ENCODE measurements around the gene TBCB.

Gene TBCB

DNA sequence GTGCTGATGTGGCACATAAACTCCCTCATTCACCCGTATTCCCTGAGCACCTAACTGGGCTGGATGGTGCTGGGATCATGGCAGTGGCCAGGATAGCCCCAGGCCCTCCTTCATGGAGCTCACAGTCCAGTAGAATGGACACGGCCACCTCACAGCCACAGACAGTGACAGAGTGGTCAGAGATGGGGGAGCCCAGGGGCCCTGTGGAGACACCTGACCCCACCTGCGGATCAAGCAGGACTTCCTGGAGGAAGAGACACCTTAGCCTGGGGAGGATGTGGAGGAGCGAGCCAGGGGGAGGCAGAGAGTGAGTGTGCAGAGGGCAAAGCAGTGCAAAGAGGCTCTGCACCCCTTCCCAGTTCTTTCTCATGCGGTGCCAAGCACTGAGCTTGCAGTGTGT is 25.4 kb upstream of the TBCB start:
- H3K36me3 ChIP-seq (ENCODE audit: insufficient read depth, low read depth, low read length) = peaks cover 93% of the 10 kb centered on the region
- no peak overlapping the region for H3K9ac ChIP-seq (ENCODE audit: low read depth, low read length)

DNA sequence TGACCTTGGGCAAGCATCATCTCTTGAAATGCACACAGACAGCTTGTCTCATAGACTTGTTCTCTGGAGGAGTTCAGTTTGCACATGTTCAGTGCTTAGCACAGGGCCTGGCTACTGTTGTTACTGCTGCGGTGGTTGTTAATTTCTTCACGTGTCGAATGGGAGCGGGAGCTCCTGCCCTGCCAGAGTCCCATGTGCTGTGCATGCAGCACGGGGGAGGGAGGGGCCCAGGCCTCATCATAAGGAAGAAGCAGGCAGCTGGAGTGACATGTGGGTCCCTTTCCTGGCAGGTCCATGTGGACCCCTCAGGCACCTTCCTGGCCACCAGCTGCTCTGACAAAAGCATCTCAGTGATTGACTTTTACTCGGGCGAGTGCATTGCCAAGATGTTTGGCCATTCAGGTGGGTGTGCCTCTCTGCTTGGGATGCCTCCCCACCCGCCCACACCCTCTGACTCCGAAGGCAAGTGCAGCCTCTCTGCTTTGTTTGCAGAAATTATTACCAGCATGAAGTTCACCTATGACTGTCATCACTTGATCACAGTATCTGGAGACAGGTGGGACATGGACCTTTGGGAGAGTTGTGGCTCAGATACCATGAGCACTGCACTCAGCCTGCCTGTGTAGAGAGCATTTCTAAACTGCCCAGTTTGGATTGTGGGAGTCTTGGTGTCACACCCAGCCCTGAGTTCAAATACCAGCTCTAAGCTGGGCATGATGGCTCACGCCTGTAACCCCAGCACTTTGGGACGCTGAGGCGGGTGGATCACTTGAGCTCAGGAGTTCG is 24.2 kb upstream of the TBCB start:
- Histone ChIP-seq H3K36me3 (ENCODE audit: insufficient read depth, low read depth, low read length) (peaks cover 92% of the 10 kb centered on the region), H3K4me3 (ENCODE audit: low read length) (no peak overlapping the region), H3K9ac (ENCODE audit: low read depth, low read length) (no peak overlapping the region), H3K4me1 (ENCODE audit: insufficient read depth, low read length) (no peaks in the 10 kb centered on the region), H3K9me3 (ENCODE audit: insufficient read depth, low read depth, low read length) (no peaks in the 10 kb centered on the region), H3K27me3 (ENCODE audit: insufficient read depth, low read length) (no peaks in the 10 kb centered on the region), H3K27ac (ENCODE audit: low read length) (no peak overlapping the region)

More for the DNA sequence above, 25.4 kb upstream of the TBCB start:
- H3K4me1 ChIP-seq (ENCODE audit: insufficient read depth, low read length) = no peaks in the 10 kb centered on the region
- H3K9me3 ChIP-seq (ENCODE audit: insufficient read depth, low read depth, low read length) = no peaks in the 10 kb centered on the region
- no peak overlapping the region for H3K27ac ChIP-seq (ENCODE audit: low read length)
- no peaks in the 10 kb centered on the region for H3K27me3 ChIP-seq (ENCODE audit: insufficient read depth, low read length)
- no peak overlapping the region for H3K4me3 ChIP-seq (ENCODE audit: low read length)

DNA sequence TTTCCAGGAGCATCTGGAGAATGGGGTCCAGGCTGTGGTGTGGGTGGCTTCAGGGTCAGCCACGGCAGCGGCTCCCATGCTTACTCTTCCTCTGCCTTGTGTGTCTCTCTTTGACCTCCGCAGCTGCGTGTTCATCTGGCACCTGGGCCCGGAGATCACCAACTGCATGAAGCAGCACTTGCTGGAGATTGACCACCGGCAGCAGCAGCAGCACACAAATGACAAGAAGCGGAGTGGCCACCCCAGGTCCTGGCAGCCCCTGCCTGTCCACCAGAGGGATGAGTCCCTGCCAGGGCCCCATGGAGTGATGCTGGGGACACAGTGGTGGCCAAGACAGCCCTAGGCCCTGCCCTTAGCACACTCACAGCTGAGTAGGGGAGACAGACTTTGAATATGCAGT is 22.7 kb upstream of the TBCB start:
- Histone ChIP-seq H3K4me3 (ENCODE audit: low read length) (no peak overlapping the region), H3K36me3 (ENCODE audit: insufficient read depth, low read depth, low read length) (peaks cover 87% of the 10 kb centered on the region), H3K27me3 (ENCODE audit: insufficient read depth, low read length) (no peaks in the 10 kb centered on the region), H3K9ac (ENCODE audit: low read depth, low read length) (no peak overlapping the region), H3K27ac (ENCODE audit: low read length) (no peak overlapping the region), H3K4me1 (ENCODE audit: insufficient read depth, low read length) (no peaks in the 10 kb centered on the region), H3K9me3 (ENCODE audit: insufficient read depth, low read depth, low read length) (no peaks in the 10 kb centered on the region)

DNA sequence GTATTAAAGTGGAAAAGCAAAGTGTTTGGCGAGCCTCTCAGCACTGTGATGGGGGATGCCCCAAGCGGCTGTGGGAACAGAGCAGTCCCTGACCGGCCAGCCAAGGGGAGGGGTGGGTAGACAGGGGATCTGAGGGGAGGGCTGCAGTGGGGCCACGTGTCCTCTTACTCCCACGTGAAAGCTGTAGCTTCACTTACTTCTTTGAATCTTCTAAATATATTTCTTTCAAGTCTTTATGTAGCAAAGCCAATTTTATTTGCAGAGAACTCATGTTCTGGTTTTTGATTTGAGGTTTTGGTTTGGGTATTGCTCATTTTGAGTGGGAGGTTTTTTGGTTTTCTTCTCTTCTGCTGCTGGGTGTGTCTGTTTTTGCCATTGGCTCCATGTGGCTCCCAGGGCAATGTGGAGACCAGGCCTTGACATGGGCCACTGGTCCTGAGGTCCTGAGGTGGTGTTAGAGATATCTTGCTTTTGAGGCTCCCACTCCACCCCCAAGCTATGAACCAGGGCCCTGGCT is 22.1 kb upstream of the TBCB start:
- Histone ChIP-seq H3K27ac (ENCODE audit: low read length) (no peak overlapping the region), H3K4me1 (ENCODE audit: insufficient read depth, low read length) (no peaks in the 10 kb centered on the region), H3K36me3 (ENCODE audit: insufficient read depth, low read depth, low read length) (peaks cover 87% of the 10 kb centered on the region), H3K9me3 (ENCODE audit: insufficient read depth, low read depth, low read length) (no peaks in the 10 kb centered on the region), H3K9ac (ENCODE audit: low read depth, low read length) (no peak overlapping the region), H3K27me3 (ENCODE audit: insufficient read depth, low read length) (no peaks in the 10 kb centered on the region), H3K4me3 (ENCODE audit: low read length) (no peak overlapping the region)

DNA sequence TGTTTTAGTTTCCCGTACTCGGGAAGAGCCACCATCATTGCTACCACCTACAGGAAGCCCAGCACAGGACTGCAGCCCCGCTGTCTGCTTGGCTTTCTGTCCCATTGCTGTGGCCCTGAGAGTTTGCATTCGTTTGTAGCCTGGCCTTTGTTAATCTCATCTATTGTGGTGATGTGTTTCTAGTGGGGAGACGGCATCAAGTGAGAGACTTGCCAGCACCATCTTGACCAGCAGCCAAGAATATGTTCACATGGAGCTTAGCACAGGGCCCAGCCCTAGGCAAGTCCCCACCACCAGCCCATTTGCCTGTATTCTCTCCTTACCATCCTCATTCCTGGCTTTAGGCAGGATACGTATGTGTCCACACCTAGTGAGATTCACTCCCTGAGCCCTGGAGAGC is 21.6 kb upstream of the TBCB start:
- H3K27ac ChIP-seq (ENCODE audit: low read length) = no peak overlapping the region
- no peak overlapping the region for H3K9ac ChIP-seq (ENCODE audit: low read depth, low read length)
- no peak overlapping the region for H3K4me3 ChIP-seq (ENCODE audit: low read length)
- no peaks in the 10 kb centered on the region for H3K9me3 ChIP-seq (ENCODE audit: insufficient read depth, low read depth, low read length)
- no peaks in the 10 kb centered on the region for H3K27me3 ChIP-seq (ENCODE audit: insufficient read depth, low read length)
- peaks cover 87% of the 10 kb centered on the region for H3K36me3 ChIP-seq (ENCODE audit: insufficient read depth, low read depth, low read length)
- no peaks in the 10 kb centered on the region for H3K4me1 ChIP-seq (ENCODE audit: insufficient read depth, low read length)

DNA sequence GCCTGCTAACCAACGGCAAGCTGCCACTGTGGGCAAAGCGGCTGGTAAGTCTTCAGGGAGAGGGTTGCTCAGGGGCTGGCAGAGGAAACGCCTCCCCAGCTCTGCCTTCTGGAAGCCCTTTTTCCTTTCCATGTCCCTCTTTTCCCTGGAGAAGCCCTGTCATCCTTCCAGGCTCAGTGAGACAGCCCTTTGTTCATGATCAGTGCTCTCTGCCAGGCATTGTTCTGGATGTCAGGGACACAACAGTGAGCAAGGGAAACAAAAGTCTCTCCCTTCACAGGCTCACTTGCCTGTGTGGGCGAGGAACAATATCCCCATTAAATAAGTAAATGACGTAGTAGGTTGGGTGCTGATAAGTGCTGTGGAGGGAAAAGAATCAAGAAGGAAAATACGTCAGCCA is 18.2 kb upstream of the TBCB start:
- H3K4me1 ChIP-seq (ENCODE audit: insufficient read depth, low read length) = no peaks in the 10 kb centered on the region
- peaks cover 87% of the 10 kb centered on the region for H3K36me3 ChIP-seq (ENCODE audit: insufficient read depth, low read depth, low read length)
- no peaks in the 10 kb centered on the region for H3K9me3 ChIP-seq (ENCODE audit: insufficient read depth, low read depth, low read length)
- H3K4me3 ChIP-seq (ENCODE audit: low read length) = no peak overlapping the region
- H3K27me3 ChIP-seq (ENCODE audit: insufficient read depth, low read length) = no peaks in the 10 kb centered on the region
- no peak overlapping the region for H3K9ac ChIP-seq (ENCODE audit: low read depth, low read length)
- H3K27ac ChIP-seq (ENCODE audit: low read length) = no peak overlapping the region

DNA sequence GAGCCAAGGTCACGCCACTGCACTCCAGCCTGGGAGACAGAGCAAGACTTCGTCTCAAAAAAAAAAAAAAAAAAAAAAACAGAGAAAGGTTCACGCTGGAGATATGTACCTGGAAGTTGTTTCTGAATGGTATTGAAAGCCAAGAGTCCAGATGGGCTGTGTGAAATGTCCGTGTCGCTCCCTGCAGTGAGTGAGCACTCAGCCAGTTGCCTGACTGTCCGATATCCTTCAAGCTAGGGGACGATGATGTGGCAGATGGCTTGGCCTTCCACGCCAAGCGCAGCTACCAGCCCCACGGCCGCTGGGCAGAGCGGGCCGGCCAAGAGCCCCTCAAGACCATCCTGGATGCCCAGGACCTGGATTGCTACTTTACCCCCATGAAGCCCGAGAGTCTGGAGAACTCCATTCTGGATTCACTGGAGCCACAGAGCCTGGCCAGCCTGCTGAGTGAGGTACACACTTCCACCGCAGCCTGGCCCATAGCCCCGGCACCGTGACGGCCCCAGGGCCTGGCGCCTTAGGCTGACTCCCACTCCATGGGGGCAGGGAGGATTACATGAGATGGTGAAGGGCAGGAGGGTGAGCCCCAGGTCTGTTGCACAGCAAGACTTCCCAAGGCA is 16.0 kb upstream of the TBCB start:
- peaks cover 88% of the 10 kb centered on the region for H3K36me3 ChIP-seq (ENCODE audit: insufficient read depth, low read depth, low read length)
- no peak overlapping the region for H3K9ac ChIP-seq (ENCODE audit: low read depth, low read length)
- H3K27me3 ChIP-seq (ENCODE audit: insufficient read depth, low read length) = no peaks in the 10 kb centered on the region
- no peak overlapping the region for H3K4me3 ChIP-seq (ENCODE audit: low read length)
- no peaks in the 10 kb centered on the region for H3K9me3 ChIP-seq (ENCODE audit: insufficient read depth, low read depth, low read length)
- no peak overlapping the region for H3K27ac ChIP-seq (ENCODE audit: low read length)
- H3K4me1 ChIP-seq (ENCODE audit: insufficient read depth, low read length) = no peaks in the 10 kb centered on the region

DNA sequence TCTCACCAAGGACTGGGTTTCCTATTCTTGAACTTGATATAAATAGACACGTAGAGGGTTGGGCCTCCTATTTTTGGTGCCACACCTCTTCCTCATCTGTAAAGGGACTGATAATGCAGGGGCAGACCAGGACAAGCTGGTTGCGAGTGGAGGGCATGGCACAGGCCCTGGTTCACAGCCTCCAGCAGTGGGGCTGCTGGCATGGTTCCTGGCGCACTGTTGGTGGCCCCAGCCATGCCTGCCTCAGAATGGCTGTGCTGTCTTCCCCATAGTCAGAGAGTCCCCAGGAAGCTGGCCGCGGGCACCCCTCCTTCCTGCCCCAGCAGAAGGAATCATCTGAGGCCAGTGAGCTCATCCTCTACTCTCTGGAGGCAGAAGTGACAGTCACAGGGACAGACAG is 14.8 kb upstream of the TBCB start:
- Histone ChIP-seq H3K27ac (ENCODE audit: low read length) (no peak overlapping the region), H3K27me3 (ENCODE audit: insufficient read depth, low read length) (no peaks in the 10 kb centered on the region), H3K36me3 (ENCODE audit: insufficient read depth, low read depth, low read length) (peaks cover 89% of the 10 kb centered on the region), H3K4me3 (ENCODE audit: low read length) (no peak overlapping the region), H3K4me1 (ENCODE audit: insufficient read depth, low read length) (no peaks in the 10 kb centered on the region), H3K9me3 (ENCODE audit: insufficient read depth, low read depth, low read length) (no peaks in the 10 kb centered on the region), H3K9ac (ENCODE audit: low read depth, low read length) (no peak overlapping the region)

DNA sequence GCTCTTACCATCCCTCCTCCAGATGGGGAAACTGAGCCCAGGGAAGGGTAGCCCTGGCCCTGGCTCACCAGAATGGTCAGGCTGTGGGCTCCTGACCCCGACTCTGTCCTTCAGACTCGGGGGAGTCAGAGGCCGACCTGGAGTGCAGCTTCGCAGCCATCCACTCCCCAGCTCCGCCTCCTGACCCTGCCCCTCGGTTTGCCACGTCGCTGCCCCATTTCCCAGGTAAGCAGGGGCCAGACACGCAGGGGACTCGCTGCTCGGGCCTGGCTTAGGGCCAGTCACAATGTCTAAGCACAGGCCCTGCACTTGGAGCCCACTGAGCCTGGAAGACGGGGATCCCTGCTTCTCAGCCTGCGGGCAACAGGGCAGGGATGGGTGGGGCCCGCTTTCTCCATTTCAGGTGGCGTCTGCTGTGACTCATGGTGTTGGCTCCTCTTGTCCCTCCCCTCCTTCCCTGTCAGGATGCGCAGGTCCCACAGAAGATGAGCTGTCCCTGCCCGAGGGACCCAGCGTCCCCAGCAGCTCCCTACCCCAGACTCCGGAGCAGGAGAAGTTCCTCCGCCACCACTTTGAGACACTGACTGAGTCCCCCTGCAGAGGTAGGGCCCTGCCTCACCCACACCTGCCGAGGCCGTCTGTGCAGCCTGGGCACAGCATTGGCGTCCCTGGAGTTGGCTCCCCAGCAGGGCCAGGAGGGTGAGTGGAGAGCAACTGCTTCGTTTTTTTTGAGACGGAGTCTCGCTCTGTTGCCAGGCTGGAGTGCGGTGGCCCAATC is 13.5 kb upstream of the TBCB start:
- no peak overlapping the region for H3K27ac ChIP-seq (ENCODE audit: low read length)
- no peaks in the 10 kb centered on the region for H3K9me3 ChIP-seq (ENCODE audit: insufficient read depth, low read depth, low read length)
- H3K9ac ChIP-seq (ENCODE audit: low read depth, low read length) = no peak overlapping the region
- H3K4me1 ChIP-seq (ENCODE audit: insufficient read depth, low read length) = no peaks in the 10 kb centered on the region
- no peak overlapping the region for H3K4me3 ChIP-seq (ENCODE audit: low read length)
- H3K36me3 ChIP-seq (ENCODE audit: insufficient read depth, low read depth, low read length) = peaks cover 87% of the 10 kb centered on the region
- H3K27me3 ChIP-seq (ENCODE audit: insufficient read depth, low read length) = no peaks in the 10 kb centered on the region

DNA sequence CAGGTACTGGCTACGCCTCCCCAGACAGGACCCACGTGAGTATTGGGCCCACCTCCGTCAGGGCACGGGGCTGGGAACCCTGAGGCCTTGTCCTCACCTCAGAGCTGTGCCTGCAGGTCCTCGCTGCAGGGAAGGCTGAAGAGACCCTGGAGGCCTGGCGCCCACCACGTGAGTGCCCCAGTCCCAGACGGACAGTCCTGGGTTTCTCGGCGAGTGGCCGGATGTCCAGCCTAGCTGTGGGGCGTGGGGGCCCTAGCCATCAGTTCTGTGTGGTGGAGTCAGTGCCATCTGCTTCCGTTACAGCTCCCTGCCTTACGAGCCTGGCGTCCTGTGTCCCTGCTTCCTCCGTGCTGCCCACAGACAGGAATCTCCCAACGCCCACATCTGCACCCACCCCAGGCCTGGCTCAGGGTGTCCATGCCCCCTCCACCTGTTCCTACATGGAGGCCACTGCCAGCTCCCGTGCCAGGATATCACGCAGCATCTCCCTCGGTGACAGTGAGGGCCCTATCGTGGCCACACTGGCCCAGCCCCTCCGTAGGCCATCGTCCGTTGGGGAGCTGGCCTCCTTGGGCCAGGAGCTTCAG is 12.1 kb upstream of the TBCB start:
- Histone ChIP-seq H3K9ac (ENCODE audit: low read depth, low read length) (no peak overlapping the region), H3K27ac (ENCODE audit: low read length) (no peak overlapping the region), H3K4me3 (ENCODE audit: low read length) (no peak overlapping the region), H3K36me3 (ENCODE audit: insufficient read depth, low read depth, low read length) (peaks cover 74% of the 10 kb centered on the region), H3K4me1 (ENCODE audit: insufficient read depth, low read length) (no peaks in the 10 kb centered on the region; the same call in 1 of the 2 replicates), H3K27me3 (ENCODE audit: insufficient read depth, low read length) (no peaks in the 10 kb centered on the region), H3K9me3 (ENCODE audit: insufficient read depth, low read depth, low read length) (no peaks in the 10 kb centered on the region)

DNA sequence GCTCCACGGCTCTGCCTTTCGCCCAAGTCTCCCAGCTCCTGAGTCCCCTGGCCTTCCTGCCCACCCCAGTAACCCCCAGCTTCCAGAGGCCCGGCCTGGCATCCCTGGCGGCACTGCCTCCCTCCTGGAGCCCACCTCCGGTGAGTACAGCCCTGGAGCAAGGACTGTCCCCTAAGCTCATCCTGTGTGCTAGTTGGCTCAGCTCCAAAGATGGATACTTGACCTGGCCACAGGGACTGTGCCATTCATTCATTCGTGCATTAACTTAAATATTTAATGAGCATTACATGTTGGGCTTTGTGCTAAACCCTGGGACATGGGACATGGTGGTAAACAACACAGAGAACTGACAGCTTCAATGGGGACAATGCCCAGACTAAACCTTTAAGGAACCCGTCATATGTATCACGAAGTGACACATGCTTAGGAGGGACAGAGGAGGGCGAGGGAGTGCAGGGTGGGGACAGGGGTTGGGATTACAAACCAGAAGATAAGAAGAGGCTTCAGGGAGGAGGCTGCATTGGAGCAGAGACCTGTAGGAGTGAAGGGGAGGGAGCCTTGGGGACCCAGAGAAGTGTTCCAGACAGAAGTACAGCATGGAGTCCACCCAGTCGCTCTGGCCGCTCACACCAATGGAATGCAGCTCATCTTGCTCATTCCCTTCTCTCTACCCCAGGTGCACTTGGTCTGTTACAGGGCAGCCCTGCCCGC is 11.3 kb upstream of the TBCB start:
- H3K4me1 ChIP-seq (ENCODE audit: insufficient read depth, low read length) = no peaks in the 10 kb centered on the region; the same call in 1 of the 2 replicates
- H3K9ac ChIP-seq (ENCODE audit: low read depth, low read length) = no peak overlapping the region
- H3K27me3 ChIP-seq (ENCODE audit: insufficient read depth, low read length) = no peaks in the 10 kb centered on the region
- no peak overlapping the region for H3K4me3 ChIP-seq (ENCODE audit: low read length)
- no peak overlapping the region for H3K27ac ChIP-seq (ENCODE audit: low read length)
- peaks cover 67% of the 10 kb centered on the region for H3K36me3 ChIP-seq (ENCODE audit: insufficient read depth, low read depth, low read length)
- H3K9me3 ChIP-seq (ENCODE audit: insufficient read depth, low read depth, low read length) = no peaks in the 10 kb centered on the region

All from iPS-20b (cell line).